HEK293T (cell line): Measurements from ENCODE around the gene FAM174B.

Experiments
- CTCF ChIA-PET: fragments of 350-600 bp; formaldehyde crosslinking; extraction: SDS; loops from one replicate; lab custom pipeline; 2021; ENCODE audit warnings: antibody characterized with exemption, inconsistent platforms; lab: Yijun Ruan, JAX
- POLR2A ChIA-PET: fragments of 350-600 bp; formaldehyde crosslinking; extraction: SDS; loops from one replicate; lab custom pipeline; 2020; ENCODE audit warnings: antibody characterized with exemption, inconsistent platforms; lab: Yijun Ruan, JAX
- DNase-seq: peaks from one replicate; pipeline ENCODE4 v3.0.0; 2012; ENCODE audit warnings: mixed read lengths; ENCODE audit errors: extremely low spot score
- ARNT ChIP-seq: fragments of 450-650 bp; IDR thresholded peaks from 2 replicates; pipeline ENCODE4 v1.6.1; 2017; ENCODE audit warnings: mild to moderate bottlenecking
- BHLHE40 ChIP-seq: fragments of 450-650 bp; IDR thresholded peaks from 2 replicates; pipeline ENCODE4 v1.6.1; 2016; ENCODE audit warnings: mild to moderate bottlenecking, moderate library complexity, borderline replicate concordance
- CTBP1 ChIP-seq: fragments of 450-650 bp; IDR thresholded peaks from 2 replicates; pipeline ENCODE4 v1.6.1; 2016; ENCODE audit warnings: borderline replicate concordance
- ELF4 ChIP-seq: fragments of 450-650 bp; IDR thresholded peaks from 2 replicates; pipeline ENCODE4 v1.6.1; 2017; ENCODE audit warnings: antibody characterized with exemption
- FOXA1 ChIP-seq: fragments of 450-650 bp; IDR thresholded peaks from 2 replicates; pipeline ENCODE4 v1.6.1; 2016; ENCODE audit warnings: mild to moderate bottlenecking
- FOXK2 ChIP-seq: fragments of 450-650 bp; IDR thresholded peaks from 2 replicates; pipeline ENCODE4 v1.6.1; 2016; ENCODE audit warnings: mild to moderate bottlenecking
- FOXM1 ChIP-seq: fragments of 450-650 bp; IDR thresholded peaks from 2 replicates; pipeline ENCODE4 v1.6.1; 2017; ENCODE audit warnings: mild to moderate bottlenecking, borderline replicate concordance
- HDGF ChIP-seq: fragments of 450-650 bp; IDR thresholded peaks from 2 replicates; pipeline ENCODE4 v1.6.1; 2017; ENCODE audit warnings: antibody characterized with exemption, borderline replicate concordance
- L3MBTL2 ChIP-seq: fragments of 450-650 bp; conservative IDR thresholded peaks from 2 replicates; pipeline ENCODE4 v1.6.1; 2016; ENCODE audit warnings: mild to moderate bottlenecking
- LEF1 ChIP-seq: fragments of 450-650 bp; IDR thresholded peaks from 2 replicates; pipeline ENCODE4 v1.6.1; 2017; ENCODE audit warnings: mild to moderate bottlenecking, borderline replicate concordance
- NFRKB ChIP-seq: fragments of 450-650 bp; IDR thresholded peaks from 2 replicates; pipeline ENCODE4 v1.6.1; 2016; ENCODE audit warnings: mild to moderate bottlenecking, moderate library complexity
- PKNOX1 ChIP-seq: fragments of 450-650 bp; IDR thresholded peaks from 2 replicates; pipeline ENCODE4 v1.6.1; 2016
- SP1 ChIP-seq: fragments of 450-650 bp; IDR thresholded peaks from 2 replicates; pipeline ENCODE4 v1.6.1; 2017
- SUZ12 ChIP-seq: fragments of 450-650 bp; IDR thresholded peaks from 2 replicates; pipeline ENCODE4 v1.6.1; 2016; ENCODE audit warnings: mild to moderate bottlenecking
- TARDBP ChIP-seq: fragments of 450-650 bp; IDR thresholded peaks from 2 replicates; pipeline ENCODE4 v1.6.1; 2016
- ZNF384 ChIP-seq: fragments of 450-650 bp; IDR thresholded peaks from 2 replicates; pipeline ENCODE4 v1.6.1; 2016

Gene FAM174B

DNA sequence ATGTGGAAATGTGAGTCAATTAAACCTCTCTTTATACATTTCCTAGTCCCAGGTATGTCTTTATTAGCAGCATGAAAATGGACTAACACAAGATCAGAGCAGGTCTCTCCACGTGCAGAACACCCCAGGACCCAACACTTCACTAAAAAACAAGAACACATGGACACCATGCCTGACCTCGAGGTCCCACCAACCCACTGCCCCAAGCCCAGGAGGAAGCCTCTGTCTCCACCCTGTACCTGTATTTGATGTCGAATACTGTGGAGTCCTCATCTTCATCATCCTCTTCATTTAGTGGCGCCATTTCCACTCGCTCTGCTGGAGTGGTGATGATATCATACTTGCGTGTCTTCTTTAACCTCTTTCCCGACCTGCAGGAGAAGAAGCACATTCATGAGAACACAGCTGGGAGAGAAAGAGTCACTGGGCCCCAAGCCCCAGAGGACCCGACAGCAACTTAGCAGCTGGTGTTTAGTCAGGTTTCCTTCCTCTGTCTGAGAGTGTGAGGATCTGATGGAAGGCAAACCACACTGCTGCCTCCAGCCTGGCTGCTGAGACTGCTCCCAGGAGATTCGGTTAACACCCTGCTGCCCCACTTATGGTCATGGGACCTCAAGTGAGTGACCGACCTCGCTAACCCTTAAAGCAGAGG lies 25.5 kb downstream of the FAM174B start:
- TF ChIP-seq TARDBP (no peak), HDGF (no peak), FOXA1 (no peak), ELF4 (no peak), SUZ12 (no peak), FOXK2 (no peak), BHLHE40 (no peak)
- CTCF ChIA-PET, result no interaction called here
- POLR2A ChIA-PET, result no interaction called here
- no peak for DNase-seq

DNA sequence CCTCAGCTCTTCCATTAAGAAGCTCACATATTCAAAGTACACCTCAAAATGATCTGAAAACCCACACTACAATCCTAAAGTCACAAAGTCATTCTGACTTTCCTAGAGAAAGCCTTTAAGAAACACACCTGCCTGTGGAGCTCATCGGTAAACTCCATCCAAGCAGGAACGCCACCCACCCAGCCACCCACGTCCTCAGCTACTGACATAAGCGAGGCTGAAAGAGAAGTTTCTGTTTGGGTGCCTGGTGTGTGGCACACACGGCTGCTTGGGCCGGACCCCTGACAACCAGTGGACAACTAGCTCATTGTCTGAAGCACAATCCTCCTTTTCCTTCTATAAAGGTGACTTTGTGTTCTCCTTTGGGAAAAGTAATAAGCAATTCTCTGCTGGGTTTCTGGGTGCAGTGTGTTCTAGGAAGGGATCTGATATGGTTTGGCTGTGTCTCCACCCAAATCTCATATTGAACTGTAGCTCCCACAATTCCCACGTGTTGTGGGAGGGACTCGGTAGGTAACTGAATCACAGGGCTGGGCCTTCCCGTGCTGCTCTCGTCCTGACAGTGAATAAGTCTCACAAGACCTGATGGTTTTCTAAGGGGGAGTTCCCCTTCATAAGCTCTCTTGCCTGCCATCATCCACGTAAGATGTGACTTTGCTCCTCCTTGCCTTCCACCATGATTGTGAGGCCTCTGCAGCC lies 26.1 kb downstream of the FAM174B start:
- TF ChIP-seq LEF1 (no peak), FOXA1 (no peak), ELF4 (no peak), SP1 (no peak), PKNOX1 (no peak), ZNF384 (no peak), SUZ12 (no peak), ARNT (no peak), BHLHE40 (no peak), FOXM1 (no peak), HDGF (no peak), L3MBTL2 (no peak), NFRKB (no peak), TARDBP (no peak), CTBP1 (no peak), FOXK2 (no peak)
- ChIA-PET CTCF (interaction anchor here (0.5 kb wide), 1 partner anchor 60 kb away, joined by 9 read pairs; no protein-coding TSS in a partner anchor), POLR2A (no interaction called here)
- no peak for DNase-seq

- DNase-seq, result no peak
- ChIA-PET POLR2A (no interaction called here), CTCF (no interaction called here)
- no peak for TF ChIP-seq ELF4
- TF ChIP-seq LEF1, result no peak
- TF ChIP-seq ARNT, result no peak
- TF ChIP-seq TARDBP, result no peak
- no peak for TF ChIP-seq BHLHE40
- TF ChIP-seq SP1, result no peak
- no peak for TF ChIP-seq FOXK2
Observed at GRCh38 chr15:92627014-92627413, 28.6 kb downstream of the FAM174B start.

DNA sequence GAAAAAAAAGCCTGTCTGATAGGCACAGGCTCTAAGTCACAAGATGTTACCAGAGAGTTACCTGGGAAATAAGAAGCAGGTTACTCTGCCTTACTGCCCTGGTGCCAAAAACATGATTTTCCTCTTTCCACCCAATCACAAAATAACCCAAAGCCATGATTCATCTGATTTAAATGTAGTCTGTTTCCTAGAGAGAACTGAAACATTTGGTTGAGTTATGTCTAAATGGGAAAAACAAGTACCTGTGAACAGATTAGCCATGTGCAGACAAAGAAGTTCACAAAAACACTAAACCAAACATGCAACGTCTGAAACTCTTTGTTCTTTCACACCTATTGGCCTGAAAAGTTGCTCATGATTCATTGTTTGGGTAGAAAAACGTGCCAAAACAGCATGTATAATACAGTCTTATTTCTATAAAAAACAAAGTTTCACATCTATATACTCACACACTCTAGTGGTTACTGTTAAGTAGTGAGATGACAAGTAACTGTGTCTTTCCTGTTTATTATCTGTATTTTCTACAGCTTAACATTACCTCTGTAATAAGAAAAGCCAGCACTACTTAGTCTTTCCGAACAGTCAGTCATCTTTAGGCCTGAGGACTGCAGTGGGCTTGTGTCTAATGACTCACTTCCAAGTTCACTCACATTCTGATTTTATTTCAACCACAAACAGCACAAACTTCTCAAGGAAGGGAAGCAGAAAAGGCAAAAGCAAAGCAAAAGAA lies 30.2 kb downstream of the FAM174B start:
- ChIA-PET POLR2A (no interaction called here), CTCF (no interaction called here)
- no peak for DNase-seq
- TF ChIP-seq L3MBTL2, result no peak
- TF ChIP-seq CTBP1, result no peak
- no peak for TF ChIP-seq BHLHE40
- TF ChIP-seq HDGF, result no peak
- TF ChIP-seq SP1, result no peak
- TF ChIP-seq PKNOX1, result no peak
- TF ChIP-seq FOXM1, result no peak
- TF ChIP-seq TARDBP, result no peak
- TF ChIP-seq ELF4, result no peak
- no peak for TF ChIP-seq ZNF384
- TF ChIP-seq ARNT, result no peak
- no peak for TF ChIP-seq FOXA1
- TF ChIP-seq LEF1, result no peak
- TF ChIP-seq FOXK2, result no peak

DNA sequence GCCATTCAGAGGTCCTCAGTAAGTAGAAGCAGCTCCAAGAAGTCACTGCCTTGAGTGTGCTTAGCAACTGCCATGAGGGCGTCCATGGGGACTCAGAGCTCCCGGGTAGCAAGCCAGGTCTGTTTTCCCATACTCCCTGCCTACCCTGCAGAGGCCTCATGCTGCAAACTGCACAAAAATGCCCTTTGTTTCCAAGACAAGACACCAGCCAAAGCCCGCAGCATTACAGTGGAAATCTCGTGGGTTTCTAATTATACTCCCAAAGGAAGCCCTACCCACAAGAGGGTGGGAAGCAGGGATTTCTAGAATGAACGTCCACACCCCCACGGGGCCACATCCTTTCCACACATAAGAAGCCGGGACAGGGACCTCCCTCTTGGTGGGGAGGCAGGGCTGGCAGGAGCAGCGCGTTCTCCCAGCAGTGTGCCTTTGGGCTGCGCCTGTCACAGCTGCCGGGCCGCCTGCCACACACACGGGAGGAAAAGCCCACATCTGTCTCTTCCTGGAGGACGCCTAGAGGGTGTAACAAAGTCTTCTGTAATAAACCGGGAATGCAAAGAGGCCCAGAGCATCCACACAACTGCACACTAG lies 31.1 kb downstream of the FAM174B start:
- DNase-seq, result no peak
- TF ChIP-seq FOXK2, result no peak
- TF ChIP-seq SUZ12, result no peak
- no peak for TF ChIP-seq ZNF384
- TF ChIP-seq SP1, result no peak
- no peak for TF ChIP-seq BHLHE40
- TF ChIP-seq ARNT, result no peak
- TF ChIP-seq CTBP1, result no peak
- no peak for TF ChIP-seq TARDBP
- no peak for TF ChIP-seq ELF4
- ChIA-PET POLR2A (no interaction called here), CTCF (no interaction called here)

- ChIA-PET CTCF (no interaction called here), POLR2A (no interaction called here)
- TF ChIP-seq BHLHE40, result no peak
- TF ChIP-seq L3MBTL2, result no peak
- TF ChIP-seq HDGF, result no peak
- no peak for TF ChIP-seq NFRKB
- no peak for TF ChIP-seq FOXA1
- no peak for TF ChIP-seq LEF1
- TF ChIP-seq CTBP1, result no peak
- no peak for TF ChIP-seq SUZ12
- TF ChIP-seq FOXM1, result no peak
- no peak for DNase-seq
Observed at GRCh38 chr15:92623435-92623834, 32.1 kb downstream of the FAM174B start.
